ENCODE measurements around the gene UBXN7.
"Not testable (repeated sequence)": the region's sequence is repeated elsewhere in the genome, so short reads cannot be mapped to it uniquely, and the experiment has no call there.

- not testable (repeated sequence) for TF ChIP-seq CTCF (tag by site-specific recombination; IDR thresholded peaks at IDR 0.05); ZNF302 (tag by site-specific recombination; IDR thresholded peaks at IDR 0.05; ENCODE audit: low read depth); REST (tag by site-specific recombination; IDR thresholded peaks at IDR 0.05)
Observed at GRCh38 chr3:196343917-196344316, 88.3 kb downstream of the UBXN7 start.

Data from HEK293 (cell line).